Breast epithelium (tissue), 4 donors: ENCODE results near the gene LGALSL. TPM values are rescaled to one million over a fixed set of nuclear protein-coding genes. Genes with fewer than 3 reads are reported as not detected.

Experiments used
- DNase-seq, 2 donors: peaks; one replicate each; pipeline ENCODE4 v3.0.0-alpha.2; 2019; ENCODE audit warnings: low spot score in 2 of 2
- H3K27ac ChIP-seq, 2 donors: fragments of 200-600 bp; sonication (generic) in 1 of 2; one replicate each; pipeline ENCODE4 v1.5.1; 2016 to 2019; ENCODE audit warnings: mild to moderate bottlenecking in 1 of 2
- H3K27me3 ChIP-seq, 2 donors: fragments of 200-600 bp; sonication (generic) in 1 of 2; one replicate each; pipeline versions ENCODE4 v1.5.1 to v1.6.0; 2017 to 2019; ENCODE audit warnings: control low read depth in 1 of 2, mild to moderate bottlenecking in 1 of 2
- H3K36me3 ChIP-seq: fragments of 200-600 bp; one replicate; pipeline ENCODE4 v1.5.1; 2019
- H3K4me1 ChIP-seq, 2 donors: fragments of 200-600 bp; sonication (generic); one replicate each; pipeline ENCODE4 v1.5.1; 2016 to 2019; ENCODE audit warnings: control low read depth in 1 of 2
- H3K4me3 ChIP-seq, 3 donors: fragments of 200-600 bp; sonication (generic); 1 replicate in 2 of 3; 2 replicates in 1 of 3; pipeline ENCODE4 v1.5.1; 2016 to 2019; ENCODE audit warnings: mild to moderate bottlenecking in 3 of 3, moderate library complexity in 2 of 3
- H3K9me3 ChIP-seq, 2 donors: fragments of 200-600 bp; sonication (generic) in 1 of 2; one replicate each; pipeline ENCODE4 v1.5.1; 2016 to 2019; ENCODE audit warnings: control low read depth in 1 of 2
- POLR2A ChIP-seq: fragments of 450-650 bp; IDR thresholded peaks from one replicate; pipeline ENCODE4 v1.6.1; 2016; ENCODE audit warnings: antibody characterized with exemption, mild to moderate bottlenecking, moderate library complexity
- POLR2AphosphoS5 ChIP-seq, 3 donors: sonication (generic); formaldehyde crosslinking; IDR thresholded peaks; one replicate each; pipeline ENCODE4 v1.6.1; 2017; ENCODE audit warnings: antibody characterized with exemption in 3 of 3
- intact Hi-C: fragments of 100-400 bp; cut with DNase I; formaldehyde crosslinking; loops from one replicate; pipeline ENCODE4 v1.15.1; 2023; ENCODE audit warnings: low total_unique reads
- total RNA-seq, 3 donors: library from RNA; depleted of rRNA; stranded (reverse); fragments of >200 nt; gene quantifications; one replicate each; pipeline ENCODE4 v1.1.0, GENCODE V29; 2016
- TF ChIP-seq, protein P1 (sequence below), 3 donors: fragments of 450-650 bp; IDR thresholded peaks; one replicate each; pipeline ENCODE4 v1.5.1; 2016 to 2017; ENCODE audit warnings: antibody characterized with exemption in 3 of 3, mild to moderate bottlenecking in 3 of 3, moderate library complexity in 3 of 3

LGALSL gene
- total RNA-seq, 3 donors from 2014 or later: 9.4 to 16.7 (median 16.5) TPM

DNA sequence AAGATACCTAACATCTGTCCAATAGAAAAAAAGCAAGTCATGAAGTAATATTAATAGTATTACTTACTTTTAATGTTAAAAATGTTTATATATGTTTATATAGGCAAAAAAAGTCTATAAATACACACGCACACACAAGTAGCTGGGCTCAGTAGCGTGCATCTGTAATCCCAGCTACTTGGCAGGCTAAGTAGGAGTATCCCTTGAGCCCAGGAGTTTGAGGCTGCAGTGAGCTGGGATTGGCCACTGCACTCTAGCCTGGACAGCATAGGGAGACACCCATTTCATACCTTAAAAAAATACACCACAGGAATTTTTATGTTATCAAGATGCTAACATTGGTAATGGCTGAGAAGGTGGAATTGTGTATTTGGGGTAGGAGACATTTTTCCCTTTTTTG, 52.7 kb downstream of the LGALSL start:
- no peak overlapping the region for H3K4me3 ChIP-seq
- no peak for DNase-seq
- no peak overlapping the region for H3K27ac ChIP-seq
- TF ChIP-seq POLR2A: no peak
- TF ChIP-seq POLR2AphosphoS5 (IDR thresholded peaks at IDR 0.05): no peak
- TF ChIP-seq, protein P1, sequence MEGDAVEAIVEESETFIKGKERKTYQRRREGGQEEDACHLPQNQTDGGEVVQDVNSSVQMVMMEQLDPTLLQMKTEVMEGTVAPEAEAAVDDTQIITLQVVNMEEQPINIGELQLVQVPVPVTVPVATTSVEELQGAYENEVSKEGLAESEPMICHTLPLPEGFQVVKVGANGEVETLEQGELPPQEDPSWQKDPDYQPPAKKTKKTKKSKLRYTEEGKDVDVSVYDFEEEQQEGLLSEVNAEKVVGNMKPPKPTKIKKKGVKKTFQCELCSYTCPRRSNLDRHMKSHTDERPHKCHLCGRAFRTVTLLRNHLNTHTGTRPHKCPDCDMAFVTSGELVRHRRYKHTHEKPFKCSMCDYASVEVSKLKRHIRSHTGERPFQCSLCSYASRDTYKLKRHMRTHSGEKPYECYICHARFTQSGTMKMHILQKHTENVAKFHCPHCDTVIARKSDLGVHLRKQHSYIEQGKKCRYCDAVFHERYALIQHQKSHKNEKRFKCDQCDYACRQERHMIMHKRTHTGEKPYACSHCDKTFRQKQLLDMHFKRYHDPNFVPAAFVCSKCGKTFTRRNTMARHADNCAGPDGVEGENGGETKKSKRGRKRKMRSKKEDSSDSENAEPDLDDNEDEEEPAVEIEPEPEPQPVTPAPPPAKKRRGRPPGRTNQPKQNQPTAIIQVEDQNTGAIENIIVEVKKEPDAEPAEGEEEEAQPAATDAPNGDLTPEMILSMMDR (IDR thresholded peaks at IDR 0.05): no peak
- no peaks in the 10 kb centered on the region for H3K9me3 ChIP-seq
- no peaks in the 10 kb centered on the region for H3K36me3 ChIP-seq
- H3K4me1 ChIP-seq: no peaks in the 10 kb centered on the region
- H3K27me3 ChIP-seq: no peaks in the 10 kb centered on the region
- intact Hi-C loops: no loop called here

Other genes with a start within 250 kb of the LGALSL start
- 10 to 100 TPM; 33.4 to 75.8 (median 55.1) TPM for gene AFTPH, start 70.2 kb downstream of the LGALSL start, total RNA-seq
- gene SERTAD2, start 199.8 kb downstream of the LGALSL start, total RNA-seq: 10 to 100 TPM; 12.8 to 20.0 (median 17.0) TPM